ENCODE data around the gene VBP1. TPM values are rescaled to one million over a fixed set of nuclear protein-coding genes. Genes with fewer than 3 reads are reported as not detected.

Gene VBP1
- total and polyA plus RNA-seq, 2 of the 8 experiments (the other 6 are each of a cell fraction or from before 2014, with no cell fraction given), result 21.6 to 56.0 TPM

Other genes with a start within 250 kb of the VBP1 start
- 2.3 and 2.6 TPM in 2 replicates for gene F8, start 193.7 kb upstream of the VBP1 start, total RNA-seq (2021; fragmentation: NEBNext Ultra II Directional; extraction: Animal tissue kit (Norgen Biotek cat#: 25700))
- gene F8, start 193.7 kb upstream of the VBP1 start, polyA plus RNA-seq (2011; rRNA removed), result 1.1 TPM in 2 replicates
- 66.0 and 67.7 TPM in 2 replicates for gene FUNDC2, start 189.6 kb upstream of the VBP1 start, total RNA-seq (2021; fragmentation: NEBNext Ultra II Directional; extraction: Animal tissue kit (Norgen Biotek cat#: 25700))
- gene FUNDC2, start 189.6 kb upstream of the VBP1 start, polyA plus RNA-seq (2011; rRNA removed), result 58.9 and 93.7 TPM in 2 replicates
- 3.7 and 6.0 TPM in 2 replicates for gene CMC4, start 145.3 kb upstream of the VBP1 start, total RNA-seq (2021; fragmentation: NEBNext Ultra II Directional; extraction: Animal tissue kit (Norgen Biotek cat#: 25700))
- gene CMC4, start 145.3 kb upstream of the VBP1 start, polyA plus RNA-seq (2011; rRNA removed), result 7.8 and 8.8 TPM in 2 replicates
- 12.3 and 18.3 TPM in 2 replicates for gene MTCP1, start 145.3 kb upstream of the VBP1 start, total RNA-seq (2021; fragmentation: NEBNext Ultra II Directional; extraction: Animal tissue kit (Norgen Biotek cat#: 25700))
- 1.2 and 2.0 TPM in 2 replicates for gene MTCP1, start 145.3 kb upstream of the VBP1 start, polyA plus RNA-seq (2011; rRNA removed)
- 23.2 and 23.7 TPM in 2 replicates for gene BRCC3, start 145.0 kb upstream of the VBP1 start, total RNA-seq (2021; fragmentation: NEBNext Ultra II Directional; extraction: Animal tissue kit (Norgen Biotek cat#: 25700))
- 7.9 and 13.1 TPM in 2 replicates for gene BRCC3, start 145.0 kb upstream of the VBP1 start, polyA plus RNA-seq (2011; rRNA removed)
- gene RAB39B, start 48.0 kb downstream of the VBP1 start, total RNA-seq (2021; fragmentation: NEBNext Ultra II Directional; extraction: Animal tissue kit (Norgen Biotek cat#: 25700)), result 8.8 and 9.3 TPM in 2 replicates
- 3.0 and 3.1 TPM in 2 replicates for gene RAB39B, start 48.0 kb downstream of the VBP1 start, polyA plus RNA-seq (2011; rRNA removed)
- 0.61 TPM in 1 of 2 replicates, not detected in the other for gene CLIC2, start 118.2 kb downstream of the VBP1 start, total RNA-seq (2021; fragmentation: NEBNext Ultra II Directional; extraction: Animal tissue kit (Norgen Biotek cat#: 25700))
- gene CLIC2, start 118.2 kb downstream of the VBP1 start, polyA plus RNA-seq (2011; rRNA removed), result 0.05 and 0.08 TPM in 2 replicates
- gene F8A2, start 165.6 kb downstream of the VBP1 start, total RNA-seq (2021; fragmentation: NEBNext Ultra II Directional; extraction: Animal tissue kit (Norgen Biotek cat#: 25700)), result not detected in 2 replicates
- gene F8A2, start 165.6 kb downstream of the VBP1 start, polyA plus RNA-seq (2011; rRNA removed), result not detected in 2 replicates
- 0.60 TPM in 1 of 2 replicates, not detected in the other for gene F8A3, start 242.2 kb downstream of the VBP1 start, total RNA-seq (2021; fragmentation: NEBNext Ultra II Directional; extraction: Animal tissue kit (Norgen Biotek cat#: 25700))
- 0.11 and 0.24 TPM in 2 replicates for gene F8A3, start 242.2 kb downstream of the VBP1 start, polyA plus RNA-seq (2011; rRNA removed)

All from H1 (cell line).